ENCODE data around the gene GABRR2.

The GABRR2 gene

GRCh38 chr6:89258912-89259311, 56.2 kb downstream of the GABRR2 start:
- no peak overlapping the region for H3K4me3 ChIP-seq (ENCODE audit: low read length)
- TF ChIP-seq, protein P1, sequence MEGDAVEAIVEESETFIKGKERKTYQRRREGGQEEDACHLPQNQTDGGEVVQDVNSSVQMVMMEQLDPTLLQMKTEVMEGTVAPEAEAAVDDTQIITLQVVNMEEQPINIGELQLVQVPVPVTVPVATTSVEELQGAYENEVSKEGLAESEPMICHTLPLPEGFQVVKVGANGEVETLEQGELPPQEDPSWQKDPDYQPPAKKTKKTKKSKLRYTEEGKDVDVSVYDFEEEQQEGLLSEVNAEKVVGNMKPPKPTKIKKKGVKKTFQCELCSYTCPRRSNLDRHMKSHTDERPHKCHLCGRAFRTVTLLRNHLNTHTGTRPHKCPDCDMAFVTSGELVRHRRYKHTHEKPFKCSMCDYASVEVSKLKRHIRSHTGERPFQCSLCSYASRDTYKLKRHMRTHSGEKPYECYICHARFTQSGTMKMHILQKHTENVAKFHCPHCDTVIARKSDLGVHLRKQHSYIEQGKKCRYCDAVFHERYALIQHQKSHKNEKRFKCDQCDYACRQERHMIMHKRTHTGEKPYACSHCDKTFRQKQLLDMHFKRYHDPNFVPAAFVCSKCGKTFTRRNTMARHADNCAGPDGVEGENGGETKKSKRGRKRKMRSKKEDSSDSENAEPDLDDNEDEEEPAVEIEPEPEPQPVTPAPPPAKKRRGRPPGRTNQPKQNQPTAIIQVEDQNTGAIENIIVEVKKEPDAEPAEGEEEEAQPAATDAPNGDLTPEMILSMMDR (conservative IDR thresholded peaks at IDR 0.05; ENCODE audit: low read length), result no peak
- DNase-seq (ENCODE audit: low read depth), result no peak

DNA sequence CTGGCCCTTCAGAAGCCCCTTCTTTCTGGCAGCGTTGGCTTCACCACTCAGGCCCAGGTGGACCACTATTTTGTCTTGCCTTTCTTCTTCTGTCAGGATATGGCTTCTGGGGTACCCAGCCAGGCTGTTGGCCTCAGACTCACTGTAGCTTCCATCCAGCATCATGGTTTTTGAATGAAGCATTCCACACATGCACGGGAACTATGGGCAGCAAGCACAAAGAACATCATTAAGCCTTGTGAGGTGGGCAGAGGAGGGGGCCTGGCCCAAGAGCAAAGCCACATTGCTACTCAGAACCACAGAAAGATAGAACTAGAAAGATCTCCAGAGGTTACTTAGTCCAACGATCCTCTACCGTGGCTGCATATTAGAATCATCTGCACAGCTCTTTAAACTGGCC, 57.3 kb downstream of the GABRR2 start:
- TF ChIP-seq, protein P1 (conservative IDR thresholded peaks at IDR 0.05; ENCODE audit: low read length), result no peak
- no peak overlapping the region for H3K4me3 ChIP-seq (ENCODE audit: low read length)
- no peak for DNase-seq (ENCODE audit: low read depth)

DNA sequence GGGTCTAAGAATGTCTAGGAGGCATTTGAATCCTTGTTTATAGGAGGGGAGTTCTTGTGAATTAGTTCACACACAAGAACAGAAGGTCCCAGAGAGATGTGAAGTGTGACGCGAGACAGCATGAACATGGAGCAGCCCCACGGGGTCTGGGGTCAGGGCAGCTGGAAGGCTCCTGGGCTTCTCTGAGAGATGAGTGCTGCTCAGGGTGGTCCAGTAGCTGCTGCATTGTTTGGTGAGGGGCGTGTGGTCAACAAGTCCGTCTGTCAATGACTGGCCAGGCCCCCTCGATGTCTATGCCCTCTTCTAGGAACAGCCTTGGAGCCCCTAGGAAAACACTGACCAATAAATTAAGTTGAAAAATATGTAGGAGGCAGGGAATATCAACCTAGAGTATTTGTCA, 57.8 kb downstream of the GABRR2 start:
- H3K4me3 ChIP-seq (ENCODE audit: low read length), result no peak overlapping the region
- DNase-seq (ENCODE audit: low read depth), result no peak
- TF ChIP-seq, protein P1 (conservative IDR thresholded peaks at IDR 0.05; ENCODE audit: low read length), result no peak

DNA sequence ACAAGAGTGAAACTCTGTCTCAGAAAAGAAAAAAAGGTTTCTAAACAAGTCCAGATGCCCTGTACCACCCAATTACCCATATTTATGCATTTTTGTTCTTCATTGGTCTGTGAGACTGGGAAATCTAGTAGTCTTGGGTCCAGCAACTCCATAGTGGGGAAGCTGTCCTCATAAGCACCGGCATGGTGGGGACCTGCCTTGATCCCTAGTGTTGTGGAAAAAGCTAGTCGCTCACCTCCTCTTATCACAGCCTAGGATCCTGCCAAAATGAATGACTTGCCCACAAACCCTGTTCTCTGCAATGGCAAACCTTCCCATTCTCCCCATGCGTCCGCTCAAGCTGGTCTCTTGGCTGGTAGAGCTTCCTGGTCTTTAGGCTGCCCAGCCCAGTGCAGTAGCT, 59.7 kb downstream of the GABRR2 start:
- no peak overlapping the region for H3K4me3 ChIP-seq (ENCODE audit: low read length)
- no peak for DNase-seq (ENCODE audit: low read depth)
- TF ChIP-seq, protein P1 (conservative IDR thresholded peaks at IDR 0.05; ENCODE audit: low read length), result no peak

GRCh38 chr6:89254569-89254968, 60.5 kb downstream of the GABRR2 start:
- DNase-seq (ENCODE audit: low read depth), result no peak
- H3K4me3 ChIP-seq (ENCODE audit: low read length), result no peak overlapping the region
- TF ChIP-seq, protein P1 (conservative IDR thresholded peaks at IDR 0.05; ENCODE audit: low read length), result no peak

- H3K4me3 ChIP-seq (ENCODE audit: low read length), result no peak overlapping the region
- no peak for DNase-seq (ENCODE audit: low read depth)
- TF ChIP-seq, protein P1 (conservative IDR thresholded peaks at IDR 0.05; ENCODE audit: low read length), result no peak
Observed at GRCh38 chr6:89252907-89253306, 62.2 kb downstream of the GABRR2 start.

DNA sequence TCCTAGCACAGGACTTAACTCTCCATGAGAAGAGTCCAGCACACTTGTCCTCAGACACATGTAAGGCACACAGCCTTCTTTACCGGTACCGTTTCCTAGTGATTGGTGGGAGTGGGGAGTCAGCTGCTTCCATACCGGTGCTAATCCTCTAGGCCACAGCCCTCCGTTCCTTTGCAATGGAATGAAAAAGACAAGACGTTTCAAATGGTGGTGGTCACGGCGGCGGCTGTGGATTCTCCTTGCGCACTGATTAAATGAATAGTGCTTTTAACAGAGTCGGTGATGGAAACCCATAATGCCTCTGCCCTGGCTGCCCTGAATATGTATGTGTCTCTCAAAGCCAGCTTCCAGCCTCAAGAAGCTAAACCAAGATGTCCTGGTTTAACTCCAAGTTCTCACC, 63.1 kb downstream of the GABRR2 start:
- no peak overlapping the region for H3K4me3 ChIP-seq (ENCODE audit: low read length)
- TF ChIP-seq, protein P1 (conservative IDR thresholded peaks at IDR 0.05; ENCODE audit: low read length), result no peak
- DNase-seq (ENCODE audit: low read depth), result no peak
